Medulla oblongata (tissue), 1 donor: ENCODE data around the gene TNFRSF12A.
"Not testable (repeated sequence)": the region's sequence is repeated elsewhere in the genome, so short reads cannot be mapped to it uniquely, and the experiment has no call there.

ENCODE experiments used
- DNase-seq: peaks from one replicate; pipeline ENCODE4 v3.0.0-alpha.2; 2015; ENCODE audit errors: extremely low spot score

TNFRSF12A gene

DNA sequence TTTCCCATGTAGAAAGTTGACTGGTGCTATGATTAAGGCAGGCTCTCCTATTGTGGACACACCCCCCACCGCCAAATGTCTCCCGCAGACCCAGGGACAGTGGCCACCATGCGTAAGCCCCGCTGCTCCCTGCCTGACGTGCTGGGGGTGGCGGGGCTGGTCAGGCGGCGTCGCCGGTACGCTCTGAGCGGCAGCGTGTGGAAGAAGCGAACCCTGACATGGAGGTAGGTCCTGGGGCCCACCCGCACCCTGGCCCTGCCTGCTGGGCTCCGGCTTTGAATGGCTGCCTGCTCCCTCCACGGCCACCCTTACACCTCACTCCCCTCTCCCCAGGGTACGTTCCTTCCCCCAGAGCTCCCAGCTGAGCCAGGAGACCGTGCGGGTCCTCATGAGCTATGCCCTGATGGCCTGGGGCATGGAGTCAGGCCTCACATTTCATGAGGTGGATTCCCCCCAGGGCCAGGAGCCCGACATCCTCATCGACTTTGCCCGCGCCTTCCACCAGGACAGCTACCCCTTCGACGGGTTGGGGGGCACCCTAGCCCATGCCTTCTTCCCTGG is 29.8 kb downstream of the TNFRSF12A start:
- no peak for DNase-seq

DNA sequence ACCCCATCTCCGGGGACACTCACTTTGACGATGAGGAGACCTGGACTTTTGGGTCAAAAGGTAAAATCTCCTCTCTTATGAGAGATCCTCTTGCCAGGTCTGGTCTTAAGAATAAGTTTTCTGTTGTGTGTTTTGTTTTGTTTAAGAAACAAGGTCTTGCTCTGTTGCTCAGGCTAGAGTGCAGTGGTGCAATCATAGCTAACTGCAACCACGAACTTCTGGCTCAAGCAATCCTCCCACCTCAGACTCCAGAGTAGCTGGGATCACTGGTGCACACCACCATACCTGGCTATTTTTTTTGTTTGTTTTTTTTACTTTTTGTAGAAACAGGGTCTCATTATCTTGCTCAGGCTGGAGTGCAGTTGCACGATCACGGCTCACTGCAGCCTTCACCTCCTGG is 30.3 kb downstream of the TNFRSF12A start:
- no peak for DNase-seq

DNA sequence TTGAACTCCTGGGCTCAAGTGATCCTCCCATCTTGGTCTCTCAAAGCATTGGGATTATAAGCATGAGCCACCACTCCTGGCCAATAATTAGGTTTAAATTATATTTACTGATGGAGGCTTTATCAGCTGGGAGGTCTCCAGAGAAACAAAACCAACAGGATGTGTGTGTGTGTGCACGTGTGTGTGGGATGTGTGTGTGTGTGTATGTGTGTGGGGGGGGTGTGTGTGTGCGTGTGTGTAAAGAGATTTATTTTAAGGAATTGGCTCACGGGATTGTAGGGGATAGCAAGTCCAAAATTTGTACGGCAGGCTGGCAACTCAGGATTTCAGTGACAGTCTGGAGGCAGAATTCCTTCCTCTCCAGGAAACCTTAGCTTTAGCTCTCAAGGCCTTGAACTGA is 30.8 kb downstream of the TNFRSF12A start:
- DNase-seq, result no peak

DNA sequence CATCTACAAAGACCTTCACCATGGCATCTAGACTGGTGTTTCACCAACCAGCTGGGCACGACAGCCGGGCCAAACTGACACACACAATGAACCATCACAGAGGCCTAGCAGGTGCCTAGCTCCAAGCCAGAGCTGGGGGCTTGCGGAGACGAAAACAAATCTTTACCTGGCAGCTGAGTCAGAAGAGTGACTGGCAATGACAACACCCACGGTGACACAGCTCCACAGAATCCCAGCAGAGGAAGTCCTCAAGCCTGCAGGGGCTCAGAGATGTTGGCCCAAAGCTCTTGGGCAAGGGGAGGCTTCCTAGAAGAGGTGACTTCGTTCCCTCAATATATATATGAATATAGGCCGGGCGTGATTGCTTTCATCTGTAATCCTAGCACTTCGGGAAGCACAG is 31.3 kb downstream of the TNFRSF12A start:
- no peak for DNase-seq

DNA sequence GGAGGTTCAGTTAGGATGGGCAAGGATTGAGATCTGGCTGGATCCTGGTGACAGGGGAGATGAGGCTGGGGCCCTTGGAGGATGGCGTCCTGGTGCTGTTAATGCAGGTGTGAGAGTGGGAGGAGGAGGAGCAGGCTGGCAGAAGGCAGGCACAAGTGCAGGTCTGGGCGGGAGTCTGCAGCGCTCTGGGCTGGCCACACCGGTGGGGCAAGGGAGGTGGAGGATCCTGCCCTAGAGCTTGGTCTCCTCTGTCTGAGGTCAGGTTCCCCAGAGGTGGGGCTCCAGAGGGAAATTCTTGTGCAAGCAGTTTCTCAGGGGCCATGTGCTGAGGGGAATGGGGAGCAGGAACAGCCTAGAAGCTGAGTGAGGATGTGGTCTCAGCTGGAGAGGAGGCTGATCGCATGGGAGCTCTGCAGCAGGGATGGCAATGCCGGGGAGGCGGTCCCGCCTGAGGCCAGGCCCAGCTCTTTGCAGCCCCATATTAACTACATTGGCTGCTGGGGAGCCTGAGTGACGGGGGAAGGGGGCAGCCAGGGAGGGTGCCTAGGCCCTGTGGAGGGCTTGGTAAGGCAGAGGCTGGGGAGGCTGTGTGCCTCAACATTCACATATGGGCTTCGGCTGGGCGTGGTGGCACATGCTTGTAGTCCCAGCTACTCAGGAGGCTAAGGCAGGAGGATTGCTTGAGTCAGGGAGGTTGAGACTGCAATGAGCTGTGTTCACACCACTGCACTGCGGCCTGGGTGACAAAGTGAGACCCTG is 32.6 kb downstream of the TNFRSF12A start:
- not testable (repeated sequence) for DNase-seq

DNA sequence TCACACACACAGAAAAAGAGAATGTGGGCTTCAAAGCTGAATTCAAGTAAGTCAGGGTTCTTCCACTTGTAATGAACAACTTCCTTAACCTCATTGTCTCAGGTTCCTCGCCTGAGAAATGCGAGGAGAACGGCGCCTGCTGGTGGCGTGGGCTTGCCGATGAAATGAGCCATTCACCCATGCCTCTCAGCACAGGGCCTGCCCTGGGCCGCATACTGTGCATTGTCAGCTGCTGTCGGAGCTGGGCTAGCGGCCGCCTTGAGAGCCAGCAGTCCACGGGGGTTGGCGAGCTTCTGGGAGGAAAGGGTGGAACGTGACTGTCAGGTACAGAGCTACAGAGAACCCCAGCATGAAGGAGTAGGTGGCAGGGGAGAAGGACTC is 33.2 kb downstream of the TNFRSF12A start:
- DNase-seq, result not testable (repeated sequence)

DNA sequence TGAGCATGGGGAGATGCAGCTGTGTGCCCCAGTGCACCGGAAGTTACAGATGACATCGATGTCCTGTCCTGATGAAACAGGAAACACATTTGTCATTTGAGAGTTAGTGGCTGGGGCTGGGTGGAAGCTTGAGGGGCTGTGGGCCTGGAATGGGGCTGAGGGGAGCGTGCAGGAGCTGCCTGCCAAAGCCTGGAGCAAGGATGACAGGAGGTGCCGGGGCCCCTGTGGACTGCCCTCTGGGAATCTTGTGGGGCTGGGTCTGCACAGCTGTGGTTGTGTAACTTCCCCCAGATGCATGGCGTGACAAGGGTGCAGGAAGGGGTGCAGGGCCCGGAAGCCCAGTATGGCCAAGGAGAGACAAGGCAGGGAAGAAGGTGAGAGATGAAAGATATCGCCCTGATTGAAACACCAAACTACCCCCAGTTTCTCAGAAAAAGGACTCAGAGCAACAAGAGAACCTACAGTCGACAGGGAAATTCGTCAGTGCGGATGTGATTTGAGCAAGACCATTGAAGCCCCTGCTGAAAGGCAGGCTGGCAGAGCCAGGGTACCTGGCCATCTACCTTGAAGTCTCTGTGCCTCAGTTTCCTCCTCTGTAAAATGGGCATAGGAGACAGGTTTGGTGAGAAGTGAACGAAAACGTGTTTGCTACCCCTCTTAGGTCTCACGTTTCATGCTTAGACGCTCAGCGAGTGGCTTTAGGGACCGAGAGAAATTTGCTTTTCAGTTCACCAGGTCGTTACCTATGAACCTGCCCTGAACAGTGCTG is 35.0 kb downstream of the TNFRSF12A start:
- no peak for DNase-seq

DNA sequence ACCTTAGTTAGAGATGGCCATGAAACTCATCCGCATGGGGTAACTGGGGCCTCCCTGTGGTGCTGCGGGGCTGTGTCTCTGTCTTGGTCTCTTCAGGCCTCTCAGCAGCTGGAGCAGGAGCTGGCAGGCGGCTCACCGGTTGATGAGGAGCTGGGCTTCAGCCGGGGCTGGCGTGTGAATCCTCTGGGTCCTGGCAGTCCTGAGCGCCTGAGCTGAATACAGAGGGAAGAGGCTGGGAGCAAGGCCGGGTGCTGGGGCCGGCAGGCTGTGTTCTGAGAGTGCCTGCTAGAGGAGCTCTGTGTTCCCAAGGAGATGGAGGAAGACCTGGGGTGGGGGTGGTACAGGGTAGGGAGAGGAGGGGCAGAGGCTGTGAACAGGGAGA is 35.6 kb downstream of the TNFRSF12A start:
- peak; percentile 17 for DNase-seq

DNA sequence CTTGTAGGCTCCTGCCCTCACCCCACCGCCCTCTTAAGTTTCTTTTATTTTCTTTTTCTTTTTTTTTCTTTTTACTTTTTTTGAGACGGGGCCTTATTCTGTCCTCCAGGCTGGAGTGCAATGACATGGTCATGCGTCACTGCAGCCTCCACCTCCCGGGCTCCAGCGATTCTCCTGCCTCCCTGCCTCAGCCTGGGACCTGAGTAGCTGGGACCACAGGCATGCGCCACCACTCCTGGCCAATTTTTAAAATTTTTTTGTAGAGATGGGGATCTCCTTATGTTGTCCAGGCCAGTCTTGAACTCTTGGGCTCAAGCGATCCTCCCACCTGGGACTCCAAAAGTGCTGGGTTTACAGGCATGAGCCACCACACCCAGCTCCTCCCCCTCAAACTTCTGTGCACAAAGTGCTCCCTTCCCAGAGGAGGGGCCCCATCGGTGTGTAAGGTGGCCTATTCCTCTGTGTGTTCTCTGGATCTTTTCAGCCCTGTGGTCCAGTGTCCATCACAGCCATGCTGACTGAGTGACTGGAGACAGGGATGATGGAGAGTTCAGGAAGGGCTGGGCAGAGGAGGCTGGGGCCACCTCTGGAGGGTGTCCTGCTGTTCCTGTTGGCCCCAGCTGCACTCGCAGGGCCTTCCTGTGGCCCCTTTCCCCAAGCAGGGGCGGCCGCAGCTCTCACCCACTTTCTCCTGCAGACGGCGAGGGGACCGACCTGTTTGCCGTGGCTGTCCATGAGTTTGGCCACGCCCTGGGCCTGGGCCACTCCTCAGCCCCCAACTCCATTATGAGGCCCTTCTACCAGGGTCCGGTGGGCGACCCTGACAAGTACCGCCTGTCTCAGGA is 36.4 kb downstream of the TNFRSF12A start:
- DNase-seq, result no peak

DNA sequence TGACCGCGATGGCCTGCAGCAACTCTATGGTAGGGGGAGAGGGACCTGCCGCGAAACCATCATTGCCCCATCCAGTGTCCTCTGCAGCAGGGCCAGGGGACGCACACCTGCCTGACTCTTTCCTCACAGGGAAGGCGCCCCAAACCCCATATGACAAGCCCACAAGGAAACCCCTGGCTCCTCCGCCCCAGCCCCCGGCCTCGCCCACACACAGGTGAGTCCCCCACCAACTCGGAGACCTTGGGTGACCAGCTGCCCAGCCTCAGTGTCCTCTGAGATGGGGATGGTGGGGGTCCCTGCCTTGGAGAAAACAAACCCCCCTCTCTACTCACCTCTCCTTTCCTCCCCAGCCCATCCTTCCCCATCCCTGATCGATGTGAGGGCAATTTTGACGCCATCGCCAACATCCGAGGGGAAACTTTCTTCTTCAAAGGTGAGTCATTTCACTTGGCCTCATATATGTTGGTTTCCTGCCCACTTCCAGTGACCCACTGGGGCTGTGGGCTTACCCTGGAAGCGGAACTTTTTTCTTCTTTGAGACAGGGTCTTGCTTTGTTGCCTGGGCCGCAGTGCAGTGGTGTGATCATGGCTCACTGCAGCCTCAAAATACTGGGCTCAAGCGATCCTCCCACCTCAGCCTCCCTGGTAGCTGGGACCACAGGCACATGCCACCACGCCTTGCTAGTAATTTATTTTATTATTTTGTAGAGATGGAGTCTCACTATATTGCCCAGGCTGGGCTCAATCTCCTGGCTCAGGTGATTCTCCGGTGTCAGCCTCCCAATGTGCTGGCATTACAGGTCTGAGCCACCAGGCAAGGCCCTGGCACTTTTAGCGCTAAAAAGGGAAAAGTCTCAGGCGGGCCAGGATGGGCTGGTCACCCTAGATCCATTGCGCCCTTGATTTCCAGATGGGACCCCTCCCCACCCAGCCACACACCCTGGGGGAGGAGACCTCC is 37.3 kb downstream of the TNFRSF12A start:
- DNase-seq, result no peak

DNA sequence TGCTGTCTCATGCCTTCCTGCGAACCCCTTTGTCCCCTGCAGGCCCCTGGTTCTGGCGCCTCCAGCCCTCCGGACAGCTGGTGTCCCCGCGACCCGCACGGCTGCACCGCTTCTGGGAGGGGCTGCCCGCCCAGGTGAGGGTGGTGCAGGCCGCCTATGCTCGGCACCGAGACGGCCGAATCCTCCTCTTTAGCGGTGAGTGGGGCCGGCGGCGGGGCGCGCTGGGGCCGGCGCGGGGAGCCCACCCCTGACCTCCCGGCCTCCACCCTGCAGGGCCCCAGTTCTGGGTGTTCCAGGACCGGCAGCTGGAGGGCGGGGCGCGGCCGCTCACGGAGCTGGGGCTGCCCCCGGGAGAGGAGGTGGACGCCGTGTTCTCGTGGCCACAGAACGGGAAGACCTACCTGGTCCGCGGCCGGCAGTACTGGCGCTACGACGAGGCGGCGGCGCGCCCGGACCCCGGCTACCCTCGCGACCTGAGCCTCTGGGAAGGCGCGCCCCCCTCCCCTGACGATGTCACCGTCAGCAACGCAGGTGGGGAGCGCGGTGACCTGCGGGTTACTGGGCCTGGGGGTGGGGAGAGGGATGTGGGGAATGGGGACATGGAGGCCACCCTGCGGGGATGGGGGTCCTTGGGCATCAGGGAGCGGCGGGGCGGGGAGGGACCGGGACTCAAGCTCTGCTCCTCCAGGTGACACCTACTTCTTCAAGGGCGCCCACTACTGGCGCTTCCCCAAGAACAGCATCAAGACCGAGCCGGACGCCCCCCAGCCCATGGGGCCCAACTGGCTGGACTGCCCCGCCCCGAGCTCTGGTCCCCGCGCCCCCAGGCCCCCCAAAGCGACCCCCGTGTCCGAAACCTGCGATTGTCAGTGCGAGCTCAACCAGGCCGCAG is 38.2 kb downstream of the TNFRSF12A start:
- DNase-seq, result peak; percentile 34

DNA sequence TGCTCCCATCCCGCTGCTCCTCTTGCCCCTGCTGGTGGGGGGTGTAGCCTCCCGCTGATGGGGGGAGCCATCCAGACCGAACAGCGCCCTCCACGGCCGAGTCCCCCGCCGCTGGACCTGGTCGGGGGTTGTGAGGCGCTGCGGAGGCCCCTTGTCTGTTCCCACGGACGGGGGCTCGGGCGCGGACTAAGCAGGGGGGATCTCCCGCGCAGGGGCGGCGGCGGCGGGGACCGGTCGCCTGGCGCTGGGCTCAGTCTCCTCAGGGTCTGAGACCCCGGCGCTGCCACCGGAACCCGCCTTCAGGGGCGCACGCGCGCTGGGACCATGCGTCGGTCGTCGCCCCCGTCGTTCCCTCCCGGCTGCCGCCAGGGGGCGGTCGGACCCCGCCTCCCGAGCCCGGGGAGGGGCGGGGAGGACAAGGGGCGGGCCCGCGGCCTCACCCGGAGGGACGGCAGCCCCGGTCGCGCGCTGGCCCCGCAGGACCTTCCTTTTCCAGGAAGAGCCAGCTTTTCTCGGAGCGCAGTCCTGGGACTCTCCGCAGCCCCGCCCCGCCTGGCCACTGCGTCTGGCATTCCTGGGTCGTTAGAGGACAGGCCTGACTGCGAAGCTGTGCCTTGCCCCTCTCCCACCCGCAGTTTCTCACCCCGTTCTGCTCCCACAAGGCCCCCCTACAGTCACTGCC is 39.0 kb downstream of the TNFRSF12A start:
- peak; percentile 89 for DNase-seq

DNA sequence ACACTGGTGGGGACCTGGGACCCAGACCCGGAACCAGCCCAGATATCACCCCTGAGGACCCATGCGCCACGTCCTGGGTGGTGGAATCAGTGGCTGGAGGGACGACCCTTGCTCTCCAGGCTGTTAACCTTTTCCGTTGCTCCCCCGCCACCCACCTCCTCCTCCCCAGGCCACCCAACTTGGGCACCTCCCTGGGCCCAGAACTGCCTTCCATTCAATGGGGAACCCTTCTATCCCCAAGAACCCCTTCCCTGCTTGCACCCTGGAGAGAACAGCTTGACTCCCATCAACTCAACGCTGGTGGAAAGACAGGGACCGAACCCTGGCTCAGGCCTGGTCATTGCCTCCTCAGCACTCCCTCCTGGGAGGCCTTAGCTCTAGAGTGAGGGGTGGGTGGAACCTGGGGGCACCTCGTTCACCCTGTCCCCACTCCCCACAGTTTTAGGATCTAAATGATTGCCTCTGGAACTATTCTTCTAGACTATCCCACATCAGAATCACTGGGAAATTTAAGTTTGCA is 39.6 kb downstream of the TNFRSF12A start:
- DNase-seq, result no peak

DNA sequence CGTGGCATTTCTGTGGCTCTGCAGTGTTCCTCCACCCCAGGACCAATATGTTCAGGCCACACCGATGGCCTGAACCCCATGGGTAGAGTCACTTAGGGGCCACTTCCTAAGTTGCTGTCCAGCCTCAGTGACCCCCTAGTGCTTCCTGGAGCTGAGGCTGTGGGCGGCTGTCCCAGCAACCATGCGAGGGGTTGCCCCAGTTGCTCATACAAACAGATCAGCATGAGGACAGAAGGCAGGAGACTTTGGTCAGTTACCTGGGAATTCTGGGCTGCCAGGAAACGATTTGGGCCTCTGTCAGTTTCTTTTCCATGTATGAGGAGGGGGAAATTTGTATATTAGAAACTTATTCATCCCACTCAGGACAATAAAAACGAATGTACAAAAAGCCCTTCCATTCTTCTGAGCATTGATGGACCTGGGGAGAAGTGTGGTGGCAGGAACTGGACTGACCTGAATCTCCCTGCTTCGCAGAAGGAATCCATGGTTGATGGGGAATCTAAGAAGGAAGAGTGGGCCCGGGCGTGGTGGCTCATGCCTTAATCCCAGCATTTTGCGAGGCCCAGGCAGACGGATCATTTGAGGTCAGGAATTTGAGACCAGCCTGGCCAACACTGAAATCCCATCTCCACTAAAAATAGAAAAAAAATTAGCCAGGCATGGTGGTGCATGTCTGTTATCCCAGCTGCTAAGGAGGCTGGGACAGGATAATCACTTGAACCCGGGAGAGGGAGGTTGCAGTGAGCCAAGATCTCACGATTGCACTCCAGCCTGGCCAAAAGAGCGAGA is 40.4 kb downstream of the TNFRSF12A start:
- DNase-seq, result no peak

DNA sequence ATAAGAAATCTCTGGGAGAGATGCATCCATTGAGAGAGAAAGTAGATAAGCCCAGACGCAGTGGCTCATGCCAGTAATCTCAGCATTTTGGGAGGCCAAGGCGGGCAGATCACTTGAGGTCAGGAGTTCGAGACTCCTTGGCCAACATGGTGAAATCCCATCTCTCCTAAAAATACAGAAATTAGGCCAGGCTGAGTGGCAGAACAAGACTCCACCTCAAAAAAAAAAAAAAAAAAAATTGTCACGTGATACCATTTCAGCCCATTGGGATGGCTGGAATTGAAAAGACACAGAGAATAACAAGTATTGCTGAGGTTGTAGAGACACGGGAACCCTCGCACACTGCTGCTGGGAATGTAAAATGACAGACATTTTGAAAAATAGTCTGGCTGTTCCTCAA is 42.4 kb downstream of the TNFRSF12A start:
- DNase-seq, result no peak

DNA sequence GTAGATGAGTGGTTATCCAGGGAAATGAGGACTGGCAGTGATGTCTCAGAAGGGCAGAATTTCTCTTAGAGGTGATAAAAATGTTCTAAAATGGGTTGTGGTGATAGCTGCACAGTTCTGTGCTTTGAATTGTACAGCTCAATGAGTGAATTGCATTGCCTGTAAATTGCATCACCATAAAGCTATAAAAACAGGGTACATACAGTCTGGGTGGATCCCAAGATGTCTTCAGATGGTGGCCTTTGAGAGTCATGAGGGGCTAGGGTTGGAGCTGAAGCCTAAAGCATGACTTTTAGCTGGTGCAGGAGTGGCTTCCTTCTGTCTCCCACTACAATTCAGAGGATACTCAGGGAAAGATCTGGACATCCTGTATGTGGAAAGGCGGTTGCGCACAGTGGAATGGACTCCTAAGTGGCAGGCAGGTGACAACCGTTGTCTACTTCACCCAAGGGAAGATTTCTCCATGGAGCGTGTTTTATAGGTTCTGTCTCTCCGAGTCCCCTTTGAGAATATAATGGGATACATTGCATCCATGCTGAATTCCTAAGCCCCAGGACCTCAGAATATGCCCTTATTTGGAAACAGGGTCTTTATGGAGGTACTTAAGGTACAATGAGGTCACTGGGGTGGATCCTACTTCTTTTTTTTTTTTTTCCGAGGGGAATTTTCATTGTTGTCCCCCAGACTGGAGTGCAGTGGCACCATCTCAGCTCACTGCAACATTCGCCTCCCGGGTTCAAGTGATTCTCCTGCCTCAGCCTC is 43.6 kb downstream of the TNFRSF12A start:
- no peak for DNase-seq

DNA sequence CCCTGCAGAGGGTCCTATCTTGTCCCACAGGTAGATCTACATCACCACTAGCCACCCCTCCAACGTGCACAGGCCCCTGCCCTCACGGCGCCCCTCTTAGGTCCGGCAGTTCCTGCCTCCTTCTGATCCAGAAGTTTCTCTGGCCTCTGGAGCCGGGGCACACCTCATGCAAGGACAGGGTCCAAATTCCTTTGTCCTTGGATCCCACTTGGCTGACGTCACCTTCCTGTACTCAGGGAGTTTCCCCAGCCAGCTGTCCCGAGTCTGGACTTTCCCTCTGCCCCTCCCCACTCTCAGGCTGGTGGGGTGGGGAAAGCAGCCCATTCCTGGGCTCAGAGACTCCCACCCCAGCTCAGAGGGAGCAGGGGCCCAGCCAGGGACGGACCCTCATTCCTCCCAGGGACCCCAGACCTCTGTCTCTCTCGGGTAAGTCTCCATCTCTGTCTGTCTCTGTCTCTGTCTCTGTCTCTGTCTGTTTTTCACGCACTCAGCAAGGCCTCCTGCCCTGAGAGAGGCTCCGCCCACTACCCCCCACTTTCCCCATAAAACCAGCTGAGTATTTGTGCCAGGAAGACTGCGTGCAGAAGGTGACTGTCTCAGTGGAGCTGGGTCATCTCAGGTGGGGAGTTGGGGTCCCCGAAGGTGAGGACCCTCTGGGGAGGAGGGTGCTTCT is 45.0 kb downstream of the TNFRSF12A start, which contains the start of gene IL32:
IL32 (plus strand) TSS at position 572 of the 673 bp plus-strand sequence. CDS start 172 bp downstream, outside the sequence.
- no peak for DNase-seq
